22Rv1 (cell line): ENCODE data around the gene HRAS.
A peak's percentile ranks its signal among the peaks of the same experiment; 100 is the strongest.

Experiments
- H3K27ac ChIP-seq: fragments of 450-650 bp; 2 replicates; pipeline ENCODE4 v1.5.1; 2017
- CTCF ChIP-seq: fragments of 450-650 bp; IDR thresholded peaks from 2 replicates; pipeline ENCODE4 v1.5.1; 2017; ENCODE audit warnings: mild to moderate bottlenecking
- ZFX ChIP-seq: fragments of 450-650 bp; IDR thresholded peaks from 2 replicates; pipeline ENCODE4 v1.6.1; 2017; ENCODE audit warnings: antibody characterized with exemption, borderline replicate concordance

Gene HRAS

DNA sequence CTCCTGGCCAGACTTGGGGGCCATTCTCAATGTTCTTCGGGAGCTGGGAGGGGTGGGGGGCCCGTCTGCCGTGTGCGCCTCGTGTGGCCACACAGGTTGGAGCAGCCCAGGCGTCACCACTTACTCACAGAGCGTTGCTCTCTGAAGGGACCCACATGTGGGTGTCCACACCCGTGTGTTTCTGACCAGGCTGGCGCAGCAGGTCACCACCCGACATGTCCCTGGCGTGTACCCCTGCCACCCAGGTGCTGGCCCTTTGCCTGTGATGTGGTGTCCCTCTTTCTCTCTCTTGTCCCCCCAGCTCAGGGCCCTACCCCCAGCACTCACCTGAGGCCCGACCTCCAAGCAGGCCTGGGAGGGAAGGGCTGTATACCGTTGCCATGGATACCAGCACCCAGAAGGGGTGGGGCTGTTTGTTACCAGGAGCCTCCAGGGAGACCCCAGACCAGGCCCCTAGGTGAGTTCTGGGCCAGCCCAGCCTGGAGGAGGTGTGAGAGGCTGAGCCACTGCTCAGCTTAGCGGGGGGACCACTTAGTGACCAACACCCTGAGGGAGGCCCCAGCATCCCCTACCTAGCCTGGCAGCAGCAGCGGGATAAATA is 23.7 kb upstream of the HRAS start:
- TF ChIP-seq CTCF: 0 out of 2 replicates have a peak, but pooled peaks have one; percentile 13
- TF ChIP-seq ZFX: no peak
- H3K27ac ChIP-seq: peak overlapping the region; percentile 98

DNA sequence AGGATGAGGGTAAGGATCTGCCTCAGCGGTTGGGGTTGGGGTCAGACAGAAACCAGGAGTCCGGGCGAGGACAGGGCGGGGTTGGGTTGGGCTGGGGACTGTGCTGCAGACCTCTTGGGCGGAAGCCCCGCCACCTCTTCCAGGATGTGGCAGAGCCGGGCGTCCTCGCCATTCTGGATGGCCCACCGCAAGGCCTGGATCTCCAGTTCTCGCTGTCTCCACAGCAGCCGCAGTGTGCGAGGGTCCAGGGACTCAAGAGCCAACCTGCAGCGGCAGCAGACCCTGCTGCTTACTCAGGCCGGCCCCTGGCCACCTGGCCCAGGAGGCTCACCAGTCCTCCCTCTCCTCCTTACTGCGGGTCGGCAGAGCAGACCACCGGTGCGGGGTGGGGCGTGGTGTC is 23.1 kb upstream of the HRAS start:
- TF ChIP-seq CTCF (no peak), ZFX (no peak)
- H3K27ac ChIP-seq: no peak overlapping the region

- no peak for TF ChIP-seq ZFX
- no peak for TF ChIP-seq CTCF
- no peak overlapping the region for H3K27ac ChIP-seq
These were observed 22.2 kb upstream of the HRAS start for GRCh38 chr11:557328-558132.

DNA sequence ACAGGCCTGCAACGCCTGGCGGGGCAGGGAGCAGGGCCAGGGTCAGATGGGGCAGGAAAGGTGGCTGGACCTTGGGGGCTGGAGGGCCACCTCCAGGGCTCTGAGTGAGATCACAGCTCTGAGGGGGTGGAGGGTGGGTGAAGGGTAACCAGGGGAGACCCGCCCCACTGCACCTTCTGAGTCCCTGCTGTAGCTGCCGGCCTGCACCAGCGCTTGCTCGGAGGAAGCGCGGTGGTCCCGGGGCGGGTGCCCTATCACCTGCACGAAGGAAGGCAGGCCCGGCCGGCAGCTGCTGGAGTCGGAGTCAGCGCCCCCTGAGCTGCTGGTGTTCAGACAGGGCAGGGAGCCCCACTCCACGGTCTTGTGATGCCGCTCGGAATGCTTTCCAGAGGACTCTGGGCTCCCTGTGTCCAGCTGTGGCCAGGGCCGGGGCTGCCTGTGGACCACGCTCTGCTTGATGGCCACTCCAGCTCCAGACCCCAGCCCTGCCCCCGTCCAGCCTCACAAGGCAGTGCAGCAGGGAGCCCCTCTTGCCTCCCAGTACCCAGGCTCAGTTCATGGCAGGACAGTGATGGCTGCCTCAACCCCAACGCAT is 21.4 kb upstream of the HRAS start:
- no peak for TF ChIP-seq CTCF
- TF ChIP-seq ZFX: no peak
- peak overlapping the region; percentile 76; the same call in 1 of the 2 replicates for H3K27ac ChIP-seq

DNA sequence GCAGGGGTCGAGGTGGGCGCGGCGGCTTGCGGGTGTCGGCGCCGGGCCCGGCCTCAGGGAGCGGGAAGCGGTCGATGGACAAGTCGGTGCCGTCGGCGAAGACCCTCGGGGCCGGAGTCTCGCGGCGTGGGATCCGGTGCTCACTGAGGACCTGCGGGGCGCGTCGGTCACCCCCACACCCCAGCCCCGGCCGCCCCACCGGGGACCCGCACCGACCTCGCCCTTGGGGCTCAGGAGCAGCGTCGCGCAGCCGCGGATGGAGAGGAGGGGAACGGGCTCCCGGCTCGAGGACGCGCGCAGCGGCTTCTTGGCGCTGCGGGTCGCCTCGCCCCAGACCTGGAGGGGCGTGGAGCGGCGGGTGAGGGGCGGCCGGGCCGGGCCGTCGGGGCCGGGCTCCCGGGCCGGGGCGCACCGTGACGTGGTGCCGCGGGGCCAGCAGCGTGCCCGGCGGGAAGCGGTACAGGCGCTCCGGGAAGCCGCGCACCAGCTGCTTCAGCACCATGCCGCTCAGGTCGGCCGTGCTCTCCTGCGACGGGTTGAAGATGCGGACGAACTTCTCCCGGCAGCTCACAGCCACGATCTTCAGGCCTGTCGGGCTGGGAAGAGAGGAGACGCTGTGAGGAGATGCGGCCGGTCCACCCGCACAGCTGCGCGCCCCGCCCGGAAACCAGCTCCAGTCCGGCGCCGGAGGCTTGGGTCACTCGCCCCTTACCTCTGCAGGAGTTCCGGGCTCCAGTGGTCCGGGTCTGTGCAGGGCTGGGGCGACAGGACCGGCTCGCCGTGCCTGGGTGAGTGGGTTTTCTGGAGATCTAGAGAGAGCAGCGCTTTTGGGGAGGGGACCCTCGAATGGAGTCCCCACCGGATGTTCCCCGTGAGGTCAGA is 20.6 kb upstream of the HRAS start:
- peak overlapping the region; percentile 76 for H3K27ac ChIP-seq
- no peak for TF ChIP-seq CTCF
- TF ChIP-seq ZFX: no peak

DNA sequence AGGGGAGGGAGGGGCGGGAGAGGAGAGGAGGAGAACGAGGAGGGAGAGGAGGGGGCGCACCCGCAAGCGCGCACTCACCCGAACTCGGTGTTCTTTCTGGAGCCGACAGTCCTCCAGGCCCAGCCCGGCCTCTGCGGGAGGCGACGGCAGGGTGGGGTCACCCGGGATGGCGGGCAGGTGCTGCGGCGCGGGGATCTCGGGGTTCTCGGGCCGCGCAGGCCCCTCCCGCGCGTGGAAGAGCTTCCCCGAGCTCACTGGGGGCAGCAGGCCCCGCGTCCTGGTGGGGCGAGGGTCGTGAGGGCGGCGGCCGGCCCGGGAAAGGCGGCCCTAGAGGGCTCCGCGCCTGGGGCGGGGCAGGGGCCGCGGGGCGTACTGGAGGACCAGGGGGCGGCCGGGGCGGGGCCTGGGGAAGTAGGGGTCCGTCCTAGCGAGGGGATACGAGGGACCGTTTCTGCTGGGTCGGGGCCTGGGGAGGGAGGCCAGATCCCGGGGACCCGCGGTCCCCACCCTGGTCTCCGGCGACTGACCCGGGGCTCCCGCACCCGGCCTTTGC is 19.9 kb upstream of the HRAS start:
- peak overlapping the region; percentile 76 for H3K27ac ChIP-seq
- TF ChIP-seq ZFX: no peak
- TF ChIP-seq CTCF: no peak
